SK-N-SH (cell line): ENCODE results near the gene HAUS8. TPM values are rescaled to one million over a fixed set of nuclear protein-coding genes. Genes with fewer than 3 reads are reported as not detected.
A peak's percentile ranks its signal among the peaks of the same experiment; 100 is the strongest.

Source experiments
- CTCF ChIA-PET: fragments of 300-600, 350-600 bp; formaldehyde crosslinking; extraction: SDS; loops from one replicate; lab custom pipeline; 2021; lab: Yijun Ruan, JAX
- POLR2A ChIA-PET: fragments of 350-600 bp; sonication (Branson Sonifier 250); formaldehyde crosslinking; extraction: SDS; loops from one replicate; lab custom pipeline; 2020; ENCODE audit warnings: antibody characterized with exemption, inconsistent platforms; lab: Yijun Ruan, JAX
- DNase-seq: peaks from one replicate; pipeline ENCODE4 v3.0.0; 2012
- H2AFZ ChIP-seq: fragments of 200-600 bp; sonication (generic); 2 replicates; pipeline ENCODE4 v1.8.1; 2016; ENCODE audit warnings: antibody characterized with exemption, mild to moderate bottlenecking, low read depth
- H3F3A ChIP-seq: fragments of 200-600 bp; sonication (generic); replicated peaks from 2 replicates; pipeline ENCODE3; 2016; ENCODE audit warnings: antibody characterized with exemption, mild to moderate bottlenecking; ENCODE audit not compliant: insufficient read depth
- H3K27ac ChIP-seq, 2 experiments: fragments of 200-500 bp in 1 of 2; fragments of 200-600 bp in 1 of 2; sonication (Bioruptor generic) in 1 of 2; sonication (generic), shearing (Covaris generic) in 1 of 2; 2 replicates each; pipeline versions ENCODE4 v1.5.1 to v1.6.1; 2014 to 2016; ENCODE audit warnings: low read depth in 2 of 2, inconsistent platforms in 1 of 2, low read length in 1 of 2, mild to moderate bottlenecking in 1 of 2, mixed read lengths in 1 of 2
- H3K27me3 ChIP-seq: fragments of 200-600 bp; sonication (generic), shearing (Covaris generic); 2 replicates; pipeline ENCODE4 v1.6.1; 2016; ENCODE audit warnings: mixed run types; ENCODE audit not compliant: insufficient read depth
- H3K36me3 ChIP-seq, 2 experiments: fragments of 200-500 bp in 1 of 2; fragments of 200-600 bp in 1 of 2; sonication (Bioruptor generic) in 1 of 2; sonication (generic) in 1 of 2; replicated peaks in 1 of 2; 2 replicates each; pipeline versions ENCODE3 to v1.5.1; 2014 to 2016; ENCODE audit warnings: low read length in 1 of 2, mild to moderate bottlenecking in 1 of 2; ENCODE audit not compliant: insufficient read depth in 2 of 2, control insufficient read depth in 1 of 2
- H3K4me1 ChIP-seq, 2 experiments: fragments of 200-500 bp in 1 of 2; fragments of 200-600 bp in 1 of 2; sonication (Bioruptor generic) in 1 of 2; sonication (generic), shearing (Covaris generic) in 1 of 2; 2 replicates each; pipeline versions ENCODE4 v1.5.1 to v1.6.1; 2014 to 2016; ENCODE audit warnings: low read depth in 1 of 2, low read length in 1 of 2, mixed run types in 1 of 2; ENCODE audit not compliant: insufficient read depth in 2 of 2, control insufficient read depth in 1 of 2
- H3K4me2 ChIP-seq: fragments of 200-600 bp; sonication (generic), shearing (Covaris generic); 2 replicates; pipeline ENCODE4 v1.6.1; 2017; ENCODE audit warnings: mixed run types
- H3K4me3 ChIP-seq, 2 experiments: fragments of 200-500 bp in 1 of 2; fragments of 200-600 bp in 1 of 2; sonication (Bioruptor generic) in 1 of 2; sonication (generic), shearing (Covaris generic) in 1 of 2; 2 replicates each; pipeline versions ENCODE4 v1.5.1 to v1.8.1; 2014 to 2016; ENCODE audit warnings: low read depth in 2 of 2, inconsistent platforms in 1 of 2, low read length in 1 of 2, mild to moderate bottlenecking in 1 of 2, mixed read lengths in 1 of 2, moderate library complexity in 1 of 2
- H3K79me2 ChIP-seq: fragments of 200-600 bp; sonication (generic); 2 replicates; pipeline ENCODE4 v1.8.1; 2017; ENCODE audit warnings: mild to moderate bottlenecking; ENCODE audit not compliant: insufficient read depth
- H3K9ac ChIP-seq: fragments of 200-600 bp; sonication (generic); 2 replicates; pipeline ENCODE4 v1.6.1; 2017; ENCODE audit warnings: mixed run types
- H3K9me2 ChIP-seq: fragments of 200-600 bp; sonication (generic); 2 replicates; pipeline ENCODE4 v1.6.1; 2017; ENCODE audit warnings: mixed run types
- H3K9me3 ChIP-seq: fragments of 200-600 bp; sonication (generic); 2 replicates; pipeline ENCODE4 v1.6.1; 2017; ENCODE audit warnings: mixed run types, mild to moderate bottlenecking, moderate library complexity
- H4K20me1 ChIP-seq: fragments of 200-600 bp; sonication (generic); 2 replicates; pipeline ENCODE4 v1.6.1; 2017; ENCODE audit warnings: mild to moderate bottlenecking, mixed run types; ENCODE audit not compliant: insufficient read depth
- EP300 ChIP-seq, 2 experiments: IDR thresholded peaks; 2 replicates each; pipeline versions ENCODE4 v1.4.0 to v1.6.1; 2012; ENCODE audit warnings: borderline replicate concordance in 1 of 2, low read depth in 1 of 2, low read length in 1 of 2
- POLR2AphosphoS5 ChIP-seq: IDR thresholded peaks from 2 replicates; pipeline ENCODE4 v1.6.1; 2012; ENCODE audit warnings: low read depth, low read length
- RAD21 ChIP-seq: IDR thresholded peaks from 2 replicates; pipeline ENCODE4 v1.6.1; 2012; ENCODE audit warnings: mild to moderate bottlenecking, low read length
- WGBS: methylation state at CpG from one replicate; pipeline ENCODE4 v1.1.6; 2017; ENCODE audit warnings: low lambda C conversion rate; 5-methylcytosine and 5-hydroxymethylcytosine counted together
- polyA plus RNA-seq, 3 experiments: library from polyadenylated mRNA; depleted of rRNA; stranded (reverse); fragments of >200 nt; gene quantifications; 2 replicates each; pipeline ENCODE4 v1.2.3, GENCODE V29; 2012
- TF ChIP-seq, protein P1 (sequence below): fragments of 150-350 bp; IDR thresholded peaks from 2 replicates; pipeline ENCODE4 v1.6.1; 2017; ENCODE audit warnings: antibody characterized with exemption, low read length, low read depth, borderline replicate concordance
- TF ChIP-seq, protein P2 (sequence below): IDR thresholded peaks from 2 replicates; pipeline ENCODE4 v1.4.0; 2012; ENCODE audit warnings: low read depth, borderline replicate concordance
- TF ChIP-seq, protein P3 (sequence below): IDR thresholded peaks from 2 replicates; pipeline ENCODE4 v1.6.1; 2012; ENCODE audit warnings: mild to moderate bottlenecking, low read depth, low read length, moderate library complexity
- TF ChIP-seq, protein P4 (sequence below): fragments of 150-350 bp; IDR thresholded peaks from 2 replicates; pipeline ENCODE4 v1.6.1; 2016; ENCODE audit warnings: mild to moderate bottlenecking, low read depth, low read length

Gene HAUS8
- polyA plus RNA-seq, 1 of the 3 experiments (the other 2 are of a cell fraction) = 9.6 TPM

DNA sequence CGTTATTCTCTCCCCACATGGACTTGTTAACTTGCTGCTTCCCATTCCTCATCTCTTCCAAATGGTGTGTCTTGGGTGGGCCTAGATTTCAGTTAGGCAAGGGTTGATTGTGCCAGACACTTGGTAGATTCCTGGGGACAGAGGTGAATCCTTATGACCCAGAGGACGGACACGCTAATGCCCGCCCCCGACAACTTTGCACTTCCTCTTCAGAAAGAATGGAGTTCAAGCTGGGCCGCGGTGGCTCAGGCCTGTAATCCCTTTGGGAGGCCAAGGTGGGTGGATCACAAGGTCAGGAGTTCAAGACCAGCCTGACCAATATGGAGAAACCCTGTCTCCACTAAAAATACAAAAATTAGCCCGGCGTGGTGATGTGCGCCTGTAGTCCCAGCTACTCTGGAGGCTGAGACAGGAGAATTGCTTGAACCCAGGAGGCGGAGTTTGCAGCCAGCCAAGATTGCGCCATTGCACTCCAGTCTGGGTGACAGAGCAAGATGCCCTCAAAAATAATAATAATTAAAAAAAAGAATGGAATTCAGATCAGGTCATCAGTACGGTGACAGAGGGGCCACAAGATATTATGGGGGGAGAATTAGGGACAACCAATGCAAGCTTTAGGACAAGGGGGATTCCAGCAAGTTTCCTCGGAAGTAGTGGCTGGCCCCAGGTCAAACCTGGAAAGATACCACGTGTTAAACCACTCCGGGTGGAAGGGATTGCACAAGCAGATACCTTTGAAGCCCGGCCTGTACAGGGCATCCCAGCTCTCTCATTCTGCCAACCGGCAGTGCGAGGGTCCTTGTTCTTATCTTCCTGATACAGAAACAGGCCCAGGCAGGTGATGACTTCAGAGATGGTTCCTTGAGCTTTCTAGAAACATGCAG is 3.0 kb upstream of the HAUS8 start:
- H2AFZ ChIP-seq = no peak overlapping the region
- peak overlapping the region; percentile 98 for H3K4me2 ChIP-seq
- 94% methylated on average over 18 of the region's 19 CpGs for WGBS
- peaks cover 32% of the 10 kb centered on the region for H3F3A ChIP-seq
- H3K9me2 ChIP-seq = no peaks in the 10 kb centered on the region
- H3K9me3 ChIP-seq = no peaks in the 10 kb centered on the region
- peaks cover 21 to 39% of the 10 kb centered on the region in 2 experiments; a peak in 2 of 4 replicates for H3K4me1 ChIP-seq
- peak overlapping the region; percentile 97; the same call in 1 of the 2 replicates for H3K9ac ChIP-seq
- no peak overlapping the region; a peak in 1 of 4 replicates for H3K4me3 ChIP-seq
- ChIA-PET POLR2A (no interaction called here), CTCF (interaction anchor here (0.6 to 1.4 kb wide), 2 partner anchors 9 to 475 kb away, joined by 3 to 5 read pairs; no protein-coding TSS in a partner anchor)
- peaks cover 38% of the 10 kb centered on the region for H4K20me1 ChIP-seq
- DNase-seq = no peak
- H3K79me2 ChIP-seq = peaks cover 88% of the 10 kb centered on the region
- H3K36me3 ChIP-seq = no peaks in the 10 kb centered on the region
- H3K27ac ChIP-seq = peak overlapping the region in 1 of 2 experiments; percentile 100; a peak in 2 of 4 replicates
- TF ChIP-seq EP300 (IDR thresholded peaks at IDR 0.05; ENCODE audit: borderline replicate concordance in 1 of 2, low read depth in 1 of 2, low read length in 1 of 2) (no peak), RAD21 (no peak)
- TF ChIP-seq, protein P1, sequence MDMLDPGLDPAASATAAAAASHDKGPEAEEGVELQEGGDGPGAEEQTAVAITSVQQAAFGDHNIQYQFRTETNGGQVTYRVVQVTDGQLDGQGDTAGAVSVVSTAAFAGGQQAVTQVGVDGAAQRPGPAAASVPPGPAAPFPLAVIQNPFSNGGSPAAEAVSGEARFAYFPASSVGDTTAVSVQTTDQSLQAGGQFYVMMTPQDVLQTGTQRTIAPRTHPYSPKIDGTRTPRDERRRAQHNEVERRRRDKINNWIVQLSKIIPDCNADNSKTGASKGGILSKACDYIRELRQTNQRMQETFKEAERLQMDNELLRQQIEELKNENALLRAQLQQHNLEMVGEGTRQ = no peak
- TF ChIP-seq, protein P2, sequence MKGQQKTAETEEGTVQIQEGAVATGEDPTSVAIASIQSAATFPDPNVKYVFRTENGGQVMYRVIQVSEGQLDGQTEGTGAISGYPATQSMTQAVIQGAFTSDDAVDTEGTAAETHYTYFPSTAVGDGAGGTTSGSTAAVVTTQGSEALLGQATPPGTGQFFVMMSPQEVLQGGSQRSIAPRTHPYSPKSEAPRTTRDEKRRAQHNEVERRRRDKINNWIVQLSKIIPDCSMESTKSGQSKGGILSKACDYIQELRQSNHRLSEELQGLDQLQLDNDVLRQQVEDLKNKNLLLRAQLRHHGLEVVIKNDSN = no peak
- TF ChIP-seq, protein P3, sequence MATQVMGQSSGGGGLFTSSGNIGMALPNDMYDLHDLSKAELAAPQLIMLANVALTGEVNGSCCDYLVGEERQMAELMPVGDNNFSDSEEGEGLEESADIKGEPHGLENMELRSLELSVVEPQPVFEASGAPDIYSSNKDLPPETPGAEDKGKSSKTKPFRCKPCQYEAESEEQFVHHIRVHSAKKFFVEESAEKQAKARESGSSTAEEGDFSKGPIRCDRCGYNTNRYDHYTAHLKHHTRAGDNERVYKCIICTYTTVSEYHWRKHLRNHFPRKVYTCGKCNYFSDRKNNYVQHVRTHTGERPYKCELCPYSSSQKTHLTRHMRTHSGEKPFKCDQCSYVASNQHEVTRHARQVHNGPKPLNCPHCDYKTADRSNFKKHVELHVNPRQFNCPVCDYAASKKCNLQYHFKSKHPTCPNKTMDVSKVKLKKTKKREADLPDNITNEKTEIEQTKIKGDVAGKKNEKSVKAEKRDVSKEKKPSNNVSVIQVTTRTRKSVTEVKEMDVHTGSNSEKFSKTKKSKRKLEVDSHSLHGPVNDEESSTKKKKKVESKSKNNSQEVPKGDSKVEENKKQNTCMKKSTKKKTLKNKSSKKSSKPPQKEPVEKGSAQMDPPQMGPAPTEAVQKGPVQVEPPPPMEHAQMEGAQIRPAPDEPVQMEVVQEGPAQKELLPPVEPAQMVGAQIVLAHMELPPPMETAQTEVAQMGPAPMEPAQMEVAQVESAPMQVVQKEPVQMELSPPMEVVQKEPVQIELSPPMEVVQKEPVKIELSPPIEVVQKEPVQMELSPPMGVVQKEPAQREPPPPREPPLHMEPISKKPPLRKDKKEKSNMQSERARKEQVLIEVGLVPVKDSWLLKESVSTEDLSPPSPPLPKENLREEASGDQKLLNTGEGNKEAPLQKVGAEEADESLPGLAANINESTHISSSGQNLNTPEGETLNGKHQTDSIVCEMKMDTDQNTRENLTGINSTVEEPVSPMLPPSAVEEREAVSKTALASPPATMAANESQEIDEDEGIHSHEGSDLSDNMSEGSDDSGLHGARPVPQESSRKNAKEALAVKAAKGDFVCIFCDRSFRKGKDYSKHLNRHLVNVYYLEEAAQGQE = no peak
- no peaks in the 10 kb centered on the region for H3K27me3 ChIP-seq

DNA sequence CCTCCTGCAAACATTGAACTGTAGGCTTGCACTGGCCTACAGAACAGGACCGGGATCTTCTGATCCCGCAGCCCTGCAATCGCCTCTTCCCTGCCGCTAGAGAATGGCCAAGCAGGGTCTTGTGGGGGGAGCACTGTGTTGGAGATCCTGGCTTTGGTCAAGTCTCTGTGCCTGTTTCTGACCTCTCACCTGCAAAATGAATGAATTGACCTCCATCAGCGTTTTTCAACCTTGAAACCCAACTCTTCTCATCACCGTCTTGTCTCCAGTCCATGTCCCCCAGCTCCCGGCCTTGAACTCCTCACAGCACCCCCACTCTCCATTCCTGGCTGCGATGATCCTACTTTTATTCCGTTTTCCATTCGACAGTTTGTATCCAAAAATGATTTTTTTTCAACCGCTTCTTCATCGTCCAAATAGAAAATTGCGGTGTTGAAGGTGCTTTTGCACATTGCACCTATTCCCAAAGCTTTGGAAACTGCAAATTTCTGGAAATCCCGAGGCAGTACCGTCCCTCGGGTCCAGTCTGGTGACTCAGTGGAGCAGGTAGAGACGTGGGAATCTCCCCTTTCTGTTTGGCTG is 2.3 kb upstream of the HAUS8 start:
- Histone ChIP-seq H3K4me1 (peaks cover 21 to 39% of the 10 kb centered on the region in 2 experiments; a peak in 2 of 4 replicates), H3K9me3 (no peaks in the 10 kb centered on the region), H3K9me2 (no peaks in the 10 kb centered on the region), H3K4me3 (peak overlapping the region; percentile 59 to 77; a peak in 2 of 4 replicates), H3K4me2 (peak overlapping the region; percentile 98), H4K20me1 (peaks cover 30% of the 10 kb centered on the region), H3K27me3 (no peaks in the 10 kb centered on the region), H3F3A (peaks cover 32% of the 10 kb centered on the region), H2AFZ (no peak overlapping the region), H3K9ac (peak overlapping the region; percentile 93; the same call in 1 of the 2 replicates), H3K27ac (peak overlapping the region in 1 of 2 experiments; percentile 100; a peak in 2 of 4 replicates), H3K36me3 (no peaks in the 10 kb centered on the region), H3K79me2 (peaks cover 88% of the 10 kb centered on the region)
- no peak for TF ChIP-seq POLR2AphosphoS5
- TF ChIP-seq, protein P4, sequence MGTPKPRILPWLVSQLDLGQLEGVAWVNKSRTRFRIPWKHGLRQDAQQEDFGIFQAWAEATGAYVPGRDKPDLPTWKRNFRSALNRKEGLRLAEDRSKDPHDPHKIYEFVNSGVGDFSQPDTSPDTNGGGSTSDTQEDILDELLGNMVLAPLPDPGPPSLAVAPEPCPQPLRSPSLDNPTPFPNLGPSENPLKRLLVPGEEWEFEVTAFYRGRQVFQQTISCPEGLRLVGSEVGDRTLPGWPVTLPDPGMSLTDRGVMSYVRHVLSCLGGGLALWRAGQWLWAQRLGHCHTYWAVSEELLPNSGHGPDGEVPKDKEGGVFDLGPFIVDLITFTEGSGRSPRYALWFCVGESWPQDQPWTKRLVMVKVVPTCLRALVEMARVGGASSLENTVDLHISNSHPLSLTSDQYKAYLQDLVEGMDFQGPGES = no peak
- TF ChIP-seq, protein P1 = no peak
- no peak for DNase-seq
- ChIA-PET POLR2A (no interaction called here), CTCF (interaction anchor here (1.0 to 1.4 kb wide), 2 partner anchors 8 to 150 kb away, joined by 3 to 5 read pairs; no protein-coding TSS in a partner anchor)
- WGBS = 92% methylated on average over 16 of the region's 17 CpGs
